HG03064 (cell line): ENCODE data around the gene IFNA1.
"Not testable (repeated sequence)": the region's sequence is repeated elsewhere in the genome, so short reads cannot be mapped to it uniquely, and the experiment has no call there.

Experiments used
- ATAC-seq: cut with Tn5 transposase; IDR thresholded peaks from one replicate; pipeline ENCODE4 v1.9.1; 2021; ENCODE audit warnings: low read depth; ENCODE audit not compliant: unreplicated experiment

Gene IFNA1

DNA sequence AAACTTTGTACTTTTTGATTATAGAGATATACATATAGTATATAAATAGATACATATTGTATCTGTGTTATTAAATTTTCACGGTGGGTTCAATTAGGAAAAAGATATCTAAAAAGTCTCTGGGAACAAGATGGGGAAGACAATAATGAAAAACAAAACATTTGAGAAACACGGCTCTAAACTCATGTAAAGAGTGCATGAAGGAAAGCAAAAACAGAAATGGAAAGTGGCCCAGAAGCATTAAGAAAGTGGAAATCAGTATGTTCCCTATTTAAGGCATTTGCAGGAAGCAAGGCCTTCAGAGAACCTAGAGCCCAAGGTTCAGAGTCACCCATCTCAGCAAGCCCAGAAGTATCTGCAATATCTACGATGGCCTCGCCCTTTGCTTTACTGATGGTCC is at the start of gene IFNA1:
Gene IFNA1 (plus strand): TSS at position 301 of the 400 bp plus-strand sequence. CDS start 69 bp downstream, at position 370.
- ATAC-seq, result no peak

DNA sequence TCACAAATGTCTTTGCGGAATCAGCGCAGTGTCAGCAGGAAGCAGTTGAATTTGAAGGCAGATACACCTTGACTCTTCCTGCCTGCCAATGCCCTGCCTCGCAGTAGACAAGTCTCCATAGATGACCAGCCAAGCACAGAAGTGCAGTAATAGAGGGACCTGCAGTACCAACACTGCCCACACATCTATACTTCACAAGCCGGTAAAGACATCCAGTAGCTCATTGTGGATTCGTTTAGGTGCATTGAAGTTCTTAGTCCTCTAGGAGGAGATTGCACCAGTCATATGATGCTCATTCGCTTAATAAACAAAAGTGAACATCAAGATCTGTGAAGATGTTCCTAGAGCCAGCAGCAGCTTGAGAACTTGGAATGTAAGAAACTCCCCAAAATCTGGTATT is 48.0 kb upstream of the IFNA1 start:
- peak; percentile 73 for ATAC-seq

GRCh38 chr9:21395778-21396717 is 44.2 kb upstream of the IFNA1 start:
- ATAC-seq, result peak; percentile 63

- ATAC-seq, result no peak
Measured at GRCh38 chr9:21398955-21399489, 41.2 kb upstream of the IFNA1 start.

DNA sequence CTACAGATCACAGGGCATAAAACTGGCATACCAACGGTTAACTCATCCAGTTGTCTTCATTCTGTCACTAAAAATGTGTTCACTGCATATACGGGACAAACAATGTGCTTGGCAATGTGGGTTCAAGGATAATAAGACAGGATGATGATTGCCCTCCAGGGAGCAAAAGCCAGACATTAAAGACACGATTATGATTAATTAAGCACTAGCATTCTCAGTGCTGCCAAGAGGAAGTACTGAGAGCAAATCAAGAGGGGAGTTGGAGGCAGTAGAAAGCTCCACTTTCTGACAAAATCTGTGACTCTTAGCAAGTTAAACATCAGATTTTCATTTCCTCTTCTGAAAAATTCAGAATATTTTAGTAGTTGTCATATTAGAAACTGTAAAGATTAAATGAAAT is 40.3 kb upstream of the IFNA1 start:
- ATAC-seq, result no peak

DNA sequence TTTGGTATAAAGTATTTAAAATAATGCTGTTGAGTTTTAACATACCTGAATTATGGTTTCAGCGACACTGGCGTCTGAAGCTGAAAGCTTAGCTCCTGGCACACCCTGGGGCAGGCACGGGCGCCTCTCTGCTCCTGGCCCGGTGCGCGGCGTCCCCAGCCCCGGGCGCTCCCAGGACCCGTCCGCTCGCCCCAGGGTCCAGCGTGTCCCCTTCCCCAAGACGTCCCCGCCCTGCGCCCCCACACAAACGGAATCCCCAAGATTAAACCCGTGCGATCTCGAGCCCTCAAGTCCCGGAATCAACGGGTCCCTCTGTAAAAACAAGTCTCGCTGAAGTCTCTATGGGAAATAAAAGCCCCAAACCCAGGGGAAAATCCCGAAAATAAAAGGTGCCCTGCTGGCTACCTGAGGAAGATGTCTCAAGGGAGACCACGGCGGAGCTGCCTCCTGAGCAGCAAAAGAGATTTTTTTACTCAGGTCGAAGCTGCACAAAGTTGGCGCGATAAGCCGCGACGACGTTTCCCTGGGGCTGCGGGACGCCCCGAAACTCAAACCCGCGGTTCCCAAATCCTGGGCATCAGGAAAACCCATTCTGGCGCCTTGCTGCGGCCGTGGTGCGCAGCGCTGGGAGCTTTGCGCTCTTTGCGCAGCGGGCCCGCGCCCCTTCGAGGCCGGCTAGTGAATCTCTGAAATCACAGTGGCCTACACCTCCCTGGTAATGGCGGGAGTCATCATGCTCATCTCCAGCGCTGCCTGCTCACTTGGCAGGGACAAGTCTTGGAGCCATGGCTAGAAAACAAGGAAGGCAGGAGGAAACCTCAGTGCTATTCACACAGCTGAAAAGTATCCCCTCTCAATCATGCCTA is 37.6 kb upstream of the IFNA1 start:
- ATAC-seq, result no peak

DNA sequence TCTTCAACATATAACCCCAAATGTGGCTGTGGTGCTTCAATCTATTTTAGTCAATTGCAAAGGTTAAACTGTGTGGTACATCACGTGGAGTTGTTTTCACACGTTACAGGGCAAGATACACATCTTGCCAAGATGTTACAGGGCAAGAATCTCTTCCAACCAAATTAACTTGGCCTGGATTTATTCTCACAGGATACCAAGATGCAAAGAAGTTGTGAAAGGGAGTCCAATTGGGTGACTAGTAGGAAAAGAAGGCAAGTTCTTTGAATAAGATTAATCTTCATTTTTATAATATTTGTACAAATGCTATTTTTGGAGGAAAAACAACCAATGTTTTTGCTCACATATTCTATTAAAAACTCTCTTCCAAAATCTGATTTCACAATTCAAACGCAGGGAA is 36.1 kb upstream of the IFNA1 start:
- no peak for ATAC-seq

DNA sequence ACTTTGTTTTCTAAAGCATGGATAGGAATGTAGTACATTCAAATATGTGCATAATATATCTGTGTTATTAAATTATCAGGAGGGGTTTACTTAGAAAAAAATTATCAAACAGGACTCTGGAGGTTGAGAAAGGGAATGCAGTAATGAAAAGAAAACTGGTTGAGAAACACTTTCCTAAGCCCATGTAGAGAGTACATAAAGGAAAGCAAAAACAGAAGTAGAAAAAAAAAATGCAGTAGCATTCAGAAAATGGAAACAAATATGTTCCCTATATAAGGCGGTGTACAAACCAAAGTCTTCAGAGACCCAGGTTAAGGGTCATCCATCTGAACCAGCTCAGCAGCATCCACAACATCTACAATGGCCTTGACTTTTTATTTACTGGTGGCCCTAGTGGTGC is 31.4 kb upstream of the IFNA1 start, which contains the start of gene IFNA8:
Gene IFNA8 (plus strand): TSS at position 301 of the 400 bp plus-strand sequence. CDS start 60 bp downstream, at position 361.
- no peak for ATAC-seq

GRCh38 chr9:21412107-21412506 is 28.1 kb upstream of the IFNA1 start:
- no peak for ATAC-seq

DNA sequence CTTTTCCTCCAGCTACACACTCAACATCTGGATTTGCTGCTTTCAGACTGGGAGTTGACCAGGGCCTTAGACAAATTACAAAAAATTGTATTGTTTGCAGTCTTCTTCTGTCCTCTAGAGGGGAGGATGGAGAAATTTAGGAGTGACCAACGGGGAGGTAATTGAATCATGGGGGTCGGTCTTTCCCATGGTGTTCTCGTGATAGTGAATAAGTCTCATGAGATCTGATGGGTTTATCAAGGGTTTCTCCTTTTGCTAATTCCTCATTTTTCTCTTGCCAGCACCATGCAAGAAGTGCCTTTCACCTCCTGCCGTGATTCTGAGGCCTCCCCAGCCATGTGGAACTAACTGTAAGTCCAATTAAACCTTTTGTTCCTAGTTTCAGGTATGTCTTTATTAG is 27.1 kb upstream of the IFNA1 start:
- ATAC-seq, result no peak

DNA sequence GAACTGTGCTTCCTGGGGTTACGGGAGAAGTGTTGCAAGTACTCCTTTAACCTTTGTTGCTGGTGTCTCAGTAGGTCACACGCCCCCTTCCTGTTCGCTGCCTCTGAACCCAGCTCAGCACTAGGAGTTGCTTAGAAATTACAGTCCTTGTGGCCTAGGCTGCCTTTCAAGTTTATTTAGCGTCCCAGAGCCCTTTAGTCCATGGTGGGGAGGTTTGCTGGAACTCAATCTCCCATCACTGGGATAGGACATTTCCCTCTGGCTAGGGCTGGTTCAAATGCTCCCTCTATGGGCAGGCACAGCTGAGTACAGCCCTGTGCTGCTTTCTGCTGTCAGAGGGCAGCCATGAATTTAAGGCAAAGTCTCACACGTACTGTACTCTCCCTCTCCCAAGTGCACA is 26.6 kb upstream of the IFNA1 start:
- ATAC-seq, result no peak

DNA sequence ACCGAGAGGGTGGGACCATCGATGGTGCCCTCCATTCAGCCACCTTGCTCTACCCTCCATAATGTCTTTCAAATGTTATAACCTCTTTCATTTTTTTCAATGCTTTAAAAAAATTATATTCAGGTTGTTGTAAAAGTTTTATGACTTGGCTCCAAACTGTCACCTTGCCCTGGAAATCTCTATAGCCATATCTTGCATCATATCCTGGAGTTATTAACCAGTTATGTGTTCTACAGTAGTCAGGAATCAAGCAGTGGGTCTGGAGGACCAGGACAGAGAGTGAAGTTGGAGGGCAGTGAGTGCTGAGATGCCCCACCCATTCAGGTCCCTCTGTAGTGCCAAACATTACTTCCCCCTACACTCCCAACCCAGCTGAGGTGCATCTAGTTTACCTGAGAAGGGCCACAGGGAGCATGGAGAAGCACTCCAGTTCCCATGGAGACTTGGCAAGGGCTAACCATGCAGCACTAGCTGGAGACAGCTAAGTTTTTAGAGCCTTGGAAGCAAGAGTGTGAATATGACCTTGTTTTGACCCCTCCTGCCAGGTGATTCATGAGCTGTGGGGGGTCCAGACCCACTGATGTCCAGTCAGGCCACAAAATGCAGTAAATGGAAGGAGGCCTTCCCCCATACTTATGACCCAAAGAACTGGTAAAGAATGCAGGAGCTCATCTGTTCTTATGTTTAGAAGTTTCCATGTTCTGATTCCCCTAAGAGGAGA is 25.9 kb upstream of the IFNA1 start:
- no peak for ATAC-seq

DNA sequence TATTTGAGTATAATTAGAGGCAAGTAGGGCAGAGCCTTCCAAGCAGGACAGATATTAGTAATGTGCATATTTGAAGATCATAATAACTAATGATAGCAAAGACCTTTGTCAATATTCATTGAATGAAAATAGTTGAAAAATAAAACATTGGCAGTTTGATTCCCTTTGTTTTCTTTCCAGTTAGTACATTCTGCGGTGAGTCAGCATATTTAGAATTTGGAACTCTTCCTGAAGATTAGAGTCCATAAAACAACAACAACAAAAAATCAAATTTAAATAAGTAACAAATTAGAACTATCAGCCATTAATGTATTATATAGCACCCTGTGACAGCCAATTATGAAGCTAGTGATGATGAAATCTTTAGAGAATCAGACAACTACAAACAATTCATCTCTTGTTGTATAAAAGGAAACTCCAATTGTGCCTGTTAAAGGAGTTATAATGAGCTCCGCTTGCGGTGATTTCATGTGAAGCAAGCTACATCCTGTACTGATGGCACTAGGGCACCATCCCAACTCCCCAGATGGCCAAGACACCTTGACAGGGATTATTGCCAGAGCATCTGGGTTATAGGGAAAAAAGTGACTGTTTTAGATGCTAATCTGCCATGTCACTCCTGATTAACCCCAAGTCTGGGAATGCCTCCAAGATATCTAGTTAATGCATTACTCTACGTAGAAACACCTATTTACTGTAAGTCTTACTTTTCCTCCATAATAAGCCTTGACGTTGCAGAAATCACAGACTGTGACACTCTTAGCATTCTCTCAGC is 24.6 kb upstream of the IFNA1 start:
- ATAC-seq, result no peak

- ATAC-seq, result no peak
Measured at GRCh38 chr9:21428235-21428634, 12.0 kb upstream of the IFNA1 start.

GRCh38 chr9:21429191-21429590 is 11.0 kb upstream of the IFNA1 start:
- ATAC-seq, result no peak

DNA sequence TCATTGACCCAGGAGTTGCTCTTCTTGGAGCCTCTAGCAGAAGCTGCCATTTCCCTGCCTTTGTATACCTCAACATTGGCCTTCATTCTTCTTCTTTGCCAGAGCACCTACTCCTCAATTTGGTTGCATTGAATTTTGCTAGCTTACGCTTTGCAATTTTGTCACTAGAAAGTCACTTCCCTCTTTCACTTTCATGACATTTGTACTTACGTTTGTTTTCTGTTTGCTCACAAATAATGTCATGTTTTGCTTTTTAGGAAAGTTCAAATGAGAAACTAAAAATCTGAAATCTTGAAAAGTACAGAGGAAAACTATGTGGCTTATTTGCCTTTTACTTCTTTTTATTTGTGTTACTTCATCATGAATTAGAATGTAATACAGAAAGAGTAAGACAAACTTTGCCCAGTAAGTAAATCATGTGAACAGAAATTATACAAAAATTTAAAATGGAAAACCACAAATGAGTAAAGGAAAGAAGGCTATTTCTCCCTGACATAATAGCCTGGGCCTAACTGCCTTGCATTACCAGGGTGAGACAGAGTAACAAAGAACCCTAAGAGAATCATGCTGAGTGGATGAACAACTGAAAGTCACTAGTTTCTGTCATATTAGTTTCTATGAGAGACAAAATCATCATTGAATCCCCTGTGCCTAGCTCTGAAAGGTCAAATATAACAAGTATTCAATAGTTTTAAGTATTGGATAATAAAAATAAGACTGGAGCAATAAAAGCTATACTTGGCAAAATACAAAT is 7.4 kb upstream of the IFNA1 start:
- peak; percentile 68 for ATAC-seq

GRCh38 chr9:21434202-21435014 is 5.8 kb upstream of the IFNA1 start:
- no peak for ATAC-seq

DNA sequence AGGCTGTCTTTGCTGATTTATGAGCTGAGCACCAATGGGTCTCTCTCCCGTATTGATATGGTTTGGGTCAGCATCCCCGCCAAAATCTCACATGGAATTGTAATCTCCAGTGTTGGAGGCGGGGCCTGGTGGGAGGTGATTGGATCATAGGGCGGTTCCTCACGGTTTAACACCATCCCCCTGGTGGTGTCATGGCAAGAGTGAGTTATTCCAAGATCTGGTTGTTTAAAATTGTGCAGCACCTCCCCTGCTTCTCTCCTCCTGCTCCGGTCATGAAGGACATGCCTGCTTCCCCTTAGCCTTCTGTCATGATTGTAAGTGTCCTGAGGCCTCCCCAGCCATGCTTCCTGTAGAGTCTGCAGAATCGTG is 5.2 kb upstream of the IFNA1 start:
- ATAC-seq, result not testable (repeated sequence)
